ENCODE data around the gene BABAM2. TPM values are rescaled to one million over a fixed set of nuclear protein-coding genes. Genes with fewer than 3 reads are reported as not detected.

Gene BABAM2
- total RNA-seq, 4 donors from 2014 or later: 23.7 to 41.1 (median 27.9) TPM

GRCh38 chr2:28263690-28264089 is 373.2 kb downstream of the BABAM2 start:
- Histone ChIP-seq H3K36me3 (no peaks in the 10 kb centered on the region), H3K4me1 (peaks cover 6% of the 10 kb centered on the region), H3K27me3 (no peaks in the 10 kb centered on the region), H3K9me3 (no peaks in the 10 kb centered on the region), H3K27ac (no peak overlapping the region), H3K4me3 (no peak overlapping the region)
- no peak for DNase-seq (ENCODE audit: low spot score in 2 of 2)
- TF ChIP-seq CTCF (IDR thresholded peaks at IDR 0.05): no peak
- TF ChIP-seq POLR2A (IDR thresholded peaks at IDR 0.05): no peak
- TF ChIP-seq POLR2AphosphoS5 (IDR thresholded peaks at IDR 0.05): no peak
- TF ChIP-seq EP300 (IDR thresholded peaks at IDR 0.05): no peak
- WGBS: 66% methylated on average over 5 of the region's 5 CpGs

GRCh38 chr2:28267282-28267681 is 376.8 kb downstream of the BABAM2 start:
- no peak overlapping the region for H3K4me3 ChIP-seq
- WGBS: 86% methylated on average over 1 of the region's 1 CpG

GRCh38 chr2:28268386-28268785 is 377.9 kb downstream of the BABAM2 start:
- TF ChIP-seq POLR2AphosphoS5 (IDR thresholded peaks at IDR 0.05): no peak
- no peak for TF ChIP-seq EP300 (IDR thresholded peaks at IDR 0.05)
- TF ChIP-seq CTCF (IDR thresholded peaks at IDR 0.05): no peak
- Histone ChIP-seq H3K4me1 (peaks cover 26% of the 10 kb centered on the region), H3K27ac (no peak overlapping the region), H3K9me3 (no peaks in the 10 kb centered on the region), H3K4me3 (no peak overlapping the region), H3K27me3 (no peaks in the 10 kb centered on the region), H3K36me3 (no peaks in the 10 kb centered on the region)
- 79% methylated on average over 4 of the region's 4 CpGs for WGBS
- no peak for DNase-seq (ENCODE audit: low spot score in 2 of 2)

More at GRCh38 chr2:28267282-28267681, 376.8 kb downstream of the BABAM2 start:
- H3K4me1 ChIP-seq: peaks cover 26% of the 10 kb centered on the region
- H3K27me3 ChIP-seq: no peaks in the 10 kb centered on the region
- H3K27ac ChIP-seq: no peak overlapping the region
- no peaks in the 10 kb centered on the region for H3K9me3 ChIP-seq
- no peak for TF ChIP-seq POLR2AphosphoS5 (IDR thresholded peaks at IDR 0.05)
- DNase-seq (ENCODE audit: low spot score in 2 of 2): no peak
- no peaks in the 10 kb centered on the region for H3K36me3 ChIP-seq

- peaks cover 29% of the 10 kb centered on the region for H3K4me1 ChIP-seq
- no peak overlapping the region for H3K4me3 ChIP-seq
- no peak for DNase-seq (ENCODE audit: low spot score in 2 of 2)
- H3K27me3 ChIP-seq: no peaks in the 10 kb centered on the region
- no peaks in the 10 kb centered on the region for H3K9me3 ChIP-seq
- no peak overlapping the region for H3K27ac ChIP-seq
- H3K36me3 ChIP-seq: no peaks in the 10 kb centered on the region
- 56% methylated on average over 4 of the region's 4 CpGs for WGBS
- no peak for TF ChIP-seq CTCF (IDR thresholded peaks at IDR 0.05)
- TF ChIP-seq EP300 (IDR thresholded peaks at IDR 0.05): no peak
- TF ChIP-seq POLR2A (IDR thresholded peaks at IDR 0.05): no peak
- TF ChIP-seq POLR2AphosphoS5 (IDR thresholded peaks at IDR 0.05): no peak
Measured at GRCh38 chr2:28269019-28269784, 378.7 kb downstream of the BABAM2 start.

- TF ChIP-seq POLR2AphosphoS5 (IDR thresholded peaks at IDR 0.05) (no peak), CTCF (IDR thresholded peaks at IDR 0.05) (no peak), EP300 (IDR thresholded peaks at IDR 0.05) (no peak)
- Histone ChIP-seq H3K4me3 (no peak overlapping the region), H3K36me3 (no peaks in the 10 kb centered on the region), H3K9me3 (no peaks in the 10 kb centered on the region), H3K27me3 (no peaks in the 10 kb centered on the region), H3K27ac (no peak overlapping the region), H3K4me1 (peaks cover 43% of the 10 kb centered on the region)
- WGBS: 86% methylated on average over 6 of the region's 6 CpGs
- DNase-seq (ENCODE audit: low spot score in 2 of 2): no peak
Measured at GRCh38 chr2:28270456-28271152, 380.1 kb downstream of the BABAM2 start.
